NCI-H345 (cell line): ENCODE measurements around the gene TSSK6.

Experiments used
- DNase-seq: peaks from one replicate; lab custom pipeline; 2025; lab: John Stamatoyannopoulos, UW

The TSSK6 gene

DNA sequence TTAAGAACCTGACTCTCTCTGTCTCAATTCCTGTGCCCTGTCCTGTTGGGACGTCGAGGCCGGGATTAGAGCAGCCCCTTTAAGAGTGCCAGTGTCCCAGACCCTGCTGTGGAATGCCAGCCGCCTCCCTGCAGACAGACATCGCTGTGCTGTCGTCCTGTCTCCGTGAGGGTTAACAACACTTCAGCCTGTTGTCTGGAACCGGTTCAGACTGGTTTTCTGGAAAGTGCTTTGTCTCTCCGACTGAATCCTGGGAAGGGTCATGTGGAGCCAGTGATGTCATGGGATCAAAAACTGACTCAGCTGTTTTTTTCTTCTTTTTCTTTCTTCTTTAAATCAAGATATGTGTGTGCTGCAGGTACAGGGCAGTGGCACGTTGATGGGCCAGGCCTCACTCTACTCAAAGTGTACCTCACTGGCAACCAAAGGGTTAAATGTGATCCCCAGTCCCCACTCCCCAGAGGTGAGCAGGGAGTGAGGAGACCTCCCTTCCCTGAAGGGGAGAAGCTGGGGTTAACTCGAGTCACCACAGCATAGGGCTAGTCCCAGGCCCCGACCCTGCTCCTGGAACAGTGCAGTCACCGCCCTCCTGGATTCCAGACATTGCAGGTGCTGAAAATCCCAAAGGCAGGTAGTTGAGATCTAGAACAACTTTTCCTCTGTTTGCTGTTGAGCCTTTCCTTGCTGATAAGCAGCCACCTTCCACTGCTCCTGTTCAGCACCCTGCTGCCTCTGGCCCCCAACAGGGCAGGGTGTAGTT, 50.8 kb downstream of the TSSK6 start:
- DNase-seq, result peak; percentile 4
